ENCODE data around the gene TMEM266.

Gene TMEM266

DNA sequence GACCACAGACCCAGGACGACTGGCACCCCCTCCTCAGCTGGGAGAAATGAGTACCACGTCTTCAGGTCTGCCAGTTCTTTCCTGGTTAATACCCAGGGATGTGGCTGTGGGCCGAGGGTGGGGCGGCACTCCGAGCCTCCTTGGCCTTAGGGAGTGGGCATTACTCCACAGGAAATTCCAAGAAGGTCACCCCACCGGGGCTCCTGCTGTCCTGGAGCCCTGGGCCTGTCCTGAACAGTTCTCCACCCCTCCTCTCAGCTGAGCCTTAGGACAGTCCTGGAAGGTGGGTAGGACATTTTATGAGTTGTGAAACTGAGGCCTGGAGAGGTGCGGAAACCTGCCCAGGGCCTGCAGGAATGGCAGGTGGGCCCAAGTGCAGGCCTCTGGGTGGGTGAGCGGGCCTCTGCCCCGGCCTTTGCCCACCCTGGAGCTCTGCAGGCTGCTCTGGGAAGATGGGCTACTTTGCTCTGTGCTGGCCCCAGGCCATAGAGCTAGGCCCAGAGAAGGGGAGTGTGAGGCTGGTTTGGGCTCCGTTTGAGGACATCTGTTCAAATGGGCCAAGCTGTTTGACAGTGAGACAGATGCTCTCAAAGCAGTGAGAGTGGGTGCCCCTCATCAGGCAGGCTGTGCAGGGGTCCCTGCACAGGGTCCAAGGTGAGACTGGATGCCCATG lies 103.1 kb downstream of the TMEM266 start:
- WGBS, 2 donors (ENCODE audit: extremely low coverage in 2 of 2, insufficient read length in 2 of 2, insufficient replicate concordance in 1 of 2) = no CpG with 5 or more reads among the region's 10 CpGs
- Histone ChIP-seq H2BK120ac (ENCODE audit: low read depth, low read length) (no peak overlapping the region), H3K14ac (ENCODE audit: low read length) (peak overlapping the region; percentile 73), H3K4me2 (ENCODE audit: insufficient read depth, low read length, poor library complexity, severe bottlenecking) (no peak overlapping the region), H3K4ac (ENCODE audit: low read length) (no peak overlapping the region), H3K36me3 (replicated peaks in 1 of 2; ENCODE audit: control insufficient read depth in 2 of 2, insufficient read depth in 2 of 2, low read length in 2 of 2) (no peaks in the 10 kb centered on the region), H3K79me1 (ENCODE audit: low read depth, low read length) (no peaks in the 10 kb centered on the region), H2BK5ac (ENCODE audit: low read length) (no peak overlapping the region), H4K91ac (ENCODE audit: low read depth, low read length, poor library complexity) (no peak overlapping the region), H2AK5ac (ENCODE audit: low read depth, low read length) (no peak overlapping the region), H3K4me3 (ENCODE audit: low read length in 2 of 2) (no peak overlapping the region), H3K4me1 (ENCODE audit: control insufficient read depth in 2 of 2, insufficient read depth in 1 of 2, low read depth in 1 of 2, low read length in 2 of 2) (peaks cover 5 to 6% of the 10 kb centered on the region in 2 donors), H3K27me3 (ENCODE audit: control insufficient read depth in 3 of 3, insufficient read depth in 3 of 3, low read depth in 1 of 3, low read length in 3 of 3) (peaks cover 0 to 35% (median 0%) of the 10 kb centered on the region in 3 experiments), H3K9me3 (replicated peaks in 1 of 2; ENCODE audit: control insufficient read depth in 2 of 2, insufficient read depth in 1 of 2, low read depth in 1 of 2, low read length in 2 of 2) (no peaks in the 10 kb centered on the region), H3K9ac (ENCODE audit: low read depth, low read length, poor library complexity) (no peak overlapping the region), H2BK12ac (ENCODE audit: low read length) (no peak overlapping the region), H4K8ac (ENCODE audit: low read depth, low read length) (no peak overlapping the region), H2BK15ac (ENCODE audit: low read length) (no peak overlapping the region), H3K18ac (ENCODE audit: low read length) (peak overlapping the region; percentile 88), H2AFZ (ENCODE audit: low read length) (peak overlapping the region; percentile 75), H3K23ac (ENCODE audit: low read depth, low read length, poor library complexity) (peak overlapping the region; percentile 22), H3K27ac (replicated peaks; ENCODE audit: low read length) (no peak overlapping the region)
- no peak for DNase-seq (ENCODE audit: low spot score)

DNA sequence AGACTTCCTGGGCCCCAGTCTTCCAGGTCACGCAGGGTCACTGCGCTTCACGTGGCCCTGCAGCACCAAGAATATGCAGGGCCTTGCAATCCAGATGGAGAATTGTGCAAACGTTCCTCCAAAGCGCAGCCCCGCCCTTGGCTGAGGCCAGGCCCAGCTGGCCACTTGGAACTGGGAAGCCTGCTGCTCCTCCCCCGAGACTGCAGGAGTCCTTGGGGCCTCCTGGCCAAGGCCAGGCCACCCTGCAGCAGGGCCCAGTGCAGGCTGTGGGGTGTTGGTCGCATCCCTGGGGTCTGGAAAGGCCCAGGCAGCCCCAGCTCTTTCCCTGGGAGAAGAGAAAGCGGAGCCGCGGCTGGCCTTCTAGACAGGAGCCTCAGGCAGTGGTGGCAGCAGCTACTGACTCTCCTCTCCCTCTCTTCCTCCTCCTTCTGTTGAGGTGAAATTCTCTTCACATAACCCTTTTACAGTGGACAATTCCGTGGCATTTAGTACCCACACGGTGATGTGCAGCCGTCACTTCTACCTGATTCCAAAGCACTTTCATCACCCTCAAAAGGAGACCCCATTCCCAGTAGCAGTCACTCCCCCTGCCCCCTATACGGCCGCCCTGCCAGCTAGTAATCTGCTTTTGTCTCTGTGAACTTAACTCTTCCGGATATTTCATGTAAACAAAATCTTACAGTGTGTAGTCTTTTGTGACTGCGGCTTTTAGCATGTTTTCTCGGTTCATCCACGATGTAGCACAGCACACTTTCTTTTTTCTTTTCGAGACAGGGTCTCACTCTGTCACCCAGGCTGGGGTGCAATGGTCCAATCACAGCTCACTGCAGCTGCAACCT lies 103.9 kb downstream of the TMEM266 start:
- Histone ChIP-seq H3K9me3 (replicated peaks in 1 of 2; ENCODE audit: control insufficient read depth in 2 of 2, insufficient read depth in 1 of 2, low read depth in 1 of 2, low read length in 2 of 2) (no peaks in the 10 kb centered on the region), H2AFZ (ENCODE audit: low read length) (peak overlapping the region; percentile 75), H4K8ac (ENCODE audit: low read depth, low read length) (no peak overlapping the region), H3K23ac (ENCODE audit: low read depth, low read length, poor library complexity) (peak overlapping the region; percentile 22), H2BK5ac (ENCODE audit: low read length) (no peak overlapping the region), H3K79me1 (ENCODE audit: low read depth, low read length) (no peaks in the 10 kb centered on the region), H3K27me3 (ENCODE audit: control insufficient read depth in 3 of 3, insufficient read depth in 3 of 3, low read depth in 1 of 3, low read length in 3 of 3) (peaks cover 0 to 33% (median 0%) of the 10 kb centered on the region in 3 experiments), H3K27ac (replicated peaks; ENCODE audit: low read length) (no peak overlapping the region), H2BK12ac (ENCODE audit: low read length) (no peak overlapping the region), H3K4me2 (ENCODE audit: insufficient read depth, low read length, poor library complexity, severe bottlenecking) (no peak overlapping the region), H3K9ac (ENCODE audit: low read depth, low read length, poor library complexity) (peak overlapping the region; percentile 33), H3K18ac (ENCODE audit: low read length) (peak overlapping the region; percentile 88), H4K91ac (ENCODE audit: low read depth, low read length, poor library complexity) (no peak overlapping the region), H3K4me3 (ENCODE audit: low read length in 2 of 2) (no peak overlapping the region), H2AK5ac (ENCODE audit: low read depth, low read length) (peak overlapping the region; percentile 84), H2BK15ac (ENCODE audit: low read length) (no peak overlapping the region), H3K14ac (ENCODE audit: low read length) (peak overlapping the region; percentile 21), H3K4me1 (ENCODE audit: control insufficient read depth in 2 of 2, insufficient read depth in 1 of 2, low read depth in 1 of 2, low read length in 2 of 2) (peaks cover 5 to 6% of the 10 kb centered on the region in 2 donors), H3K36me3 (replicated peaks in 1 of 2; ENCODE audit: control insufficient read depth in 2 of 2, insufficient read depth in 2 of 2, low read length in 2 of 2) (no peaks in the 10 kb centered on the region), H2BK120ac (ENCODE audit: low read depth, low read length) (peak overlapping the region; percentile 61), H3K4ac (ENCODE audit: low read length) (no peak overlapping the region)
- no CpG with 5 or more reads among the region's 21 CpGs for WGBS, 2 donors (ENCODE audit: extremely low coverage in 2 of 2, insufficient read length in 2 of 2, insufficient replicate concordance in 1 of 2)
- no peak for DNase-seq (ENCODE audit: low spot score)

DNA sequence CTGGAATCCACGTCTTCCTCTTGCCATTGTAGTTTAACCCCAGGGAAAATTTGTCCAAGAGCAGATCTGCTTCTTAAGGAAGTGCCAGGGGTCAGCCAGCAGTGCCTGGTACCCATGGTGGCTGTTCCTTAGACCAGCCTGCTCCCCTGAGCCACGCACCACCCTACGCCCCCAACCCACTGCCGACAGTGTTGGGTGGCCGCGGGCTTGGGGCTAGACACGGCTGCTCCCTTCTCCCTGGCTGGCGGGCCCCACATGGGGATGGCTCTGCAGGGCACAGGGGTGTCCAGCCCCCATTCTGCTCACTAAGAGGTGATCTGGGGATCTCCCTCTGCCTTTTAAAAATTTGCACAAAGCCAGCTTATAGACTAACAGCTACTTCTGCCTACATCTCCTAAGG lies 104.8 kb downstream of the TMEM266 start:
- Histone ChIP-seq H3K9me3 (replicated peaks in 1 of 2; ENCODE audit: control insufficient read depth in 2 of 2, insufficient read depth in 1 of 2, low read depth in 1 of 2, low read length in 2 of 2) (no peaks in the 10 kb centered on the region), H3K36me3 (replicated peaks in 1 of 2; ENCODE audit: control insufficient read depth in 2 of 2, insufficient read depth in 2 of 2, low read length in 2 of 2) (no peaks in the 10 kb centered on the region), H4K8ac (ENCODE audit: low read depth, low read length) (no peak overlapping the region), H3K4ac (ENCODE audit: low read length) (no peak overlapping the region), H2BK15ac (ENCODE audit: low read length) (no peak overlapping the region), H3K4me2 (ENCODE audit: insufficient read depth, low read length, poor library complexity, severe bottlenecking) (no peak overlapping the region), H3K27ac (replicated peaks; ENCODE audit: low read length) (no peak overlapping the region), H4K91ac (ENCODE audit: low read depth, low read length, poor library complexity) (no peak overlapping the region), H3K18ac (ENCODE audit: low read length) (no peak overlapping the region), H2BK5ac (ENCODE audit: low read length) (no peak overlapping the region), H2AFZ (ENCODE audit: low read length) (no peak overlapping the region), H3K4me1 (ENCODE audit: control insufficient read depth in 2 of 2, insufficient read depth in 1 of 2, low read depth in 1 of 2, low read length in 2 of 2) (peaks cover 5 to 6% of the 10 kb centered on the region in 2 donors), H3K9ac (ENCODE audit: low read depth, low read length, poor library complexity) (peak overlapping the region; percentile 47), H3K4me3 (ENCODE audit: low read length in 2 of 2) (no peak overlapping the region), H2BK120ac (ENCODE audit: low read depth, low read length) (no peak overlapping the region), H2BK12ac (ENCODE audit: low read length) (no peak overlapping the region), H3K14ac (ENCODE audit: low read length) (no peak overlapping the region), H3K79me1 (ENCODE audit: low read depth, low read length) (no peaks in the 10 kb centered on the region), H3K23ac (ENCODE audit: low read depth, low read length, poor library complexity) (no peak overlapping the region), H3K27me3 (ENCODE audit: control insufficient read depth in 3 of 3, insufficient read depth in 3 of 3, low read depth in 1 of 3, low read length in 3 of 3) (peaks cover 0 to 30% (median 0%) of the 10 kb centered on the region in 3 experiments), H2AK5ac (ENCODE audit: low read depth, low read length) (no peak overlapping the region)
- no CpG with 5 or more reads among the region's 8 CpGs for WGBS, 2 donors (ENCODE audit: extremely low coverage in 2 of 2, insufficient read length in 2 of 2, insufficient replicate concordance in 1 of 2)
- no peak for DNase-seq (ENCODE audit: low spot score)

DNA sequence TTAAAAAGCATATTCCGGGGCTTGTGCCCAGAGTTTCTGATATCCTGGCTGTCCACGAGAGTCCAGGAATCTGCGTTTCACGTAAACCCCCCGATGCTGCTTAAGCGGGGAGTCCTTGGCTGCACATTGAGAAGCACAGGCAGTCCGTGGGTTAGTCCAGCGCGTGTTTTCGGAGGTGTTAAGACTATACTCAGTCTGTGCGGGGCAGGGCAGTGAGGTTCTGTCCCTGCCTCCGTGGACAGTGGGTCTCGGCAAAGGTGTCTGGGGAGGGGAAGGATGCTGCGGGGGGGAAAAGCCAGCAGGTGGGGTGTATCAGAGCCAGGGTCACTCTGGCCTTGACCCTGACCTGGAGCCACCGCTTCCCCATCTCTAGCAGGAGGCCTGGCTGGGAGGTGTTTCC lies 106.2 kb downstream of the TMEM266 start:
- Histone ChIP-seq H3K36me3 (replicated peaks in 1 of 2; ENCODE audit: control insufficient read depth in 2 of 2, insufficient read depth in 2 of 2, low read length in 2 of 2) (no peaks in the 10 kb centered on the region), H3K79me1 (ENCODE audit: low read depth, low read length) (no peaks in the 10 kb centered on the region), H2BK120ac (ENCODE audit: low read depth, low read length) (no peak overlapping the region), H2BK12ac (ENCODE audit: low read length) (no peak overlapping the region), H4K91ac (ENCODE audit: low read depth, low read length, poor library complexity) (no peak overlapping the region), H2AK5ac (ENCODE audit: low read depth, low read length) (peak overlapping the region; percentile 32), H2BK5ac (ENCODE audit: low read length) (no peak overlapping the region), H3K23ac (ENCODE audit: low read depth, low read length, poor library complexity) (no peak overlapping the region), H3K4me3 (ENCODE audit: low read length in 2 of 2) (no peak overlapping the region), H3K27me3 (ENCODE audit: control insufficient read depth in 3 of 3, insufficient read depth in 3 of 3, low read depth in 1 of 3, low read length in 3 of 3) (peaks cover 0 to 20% (median 0%) of the 10 kb centered on the region in 3 experiments), H3K18ac (ENCODE audit: low read length) (peak overlapping the region; percentile 17), H3K9ac (ENCODE audit: low read depth, low read length, poor library complexity) (no peak overlapping the region), H3K4me2 (ENCODE audit: insufficient read depth, low read length, poor library complexity, severe bottlenecking) (no peak overlapping the region), H4K8ac (ENCODE audit: low read depth, low read length) (no peak overlapping the region), H3K27ac (replicated peaks; ENCODE audit: low read length) (no peak overlapping the region), H3K14ac (ENCODE audit: low read length) (no peak overlapping the region), H3K4ac (ENCODE audit: low read length) (no peak overlapping the region), H2AFZ (ENCODE audit: low read length) (no peak overlapping the region), H3K9me3 (replicated peaks in 1 of 2; ENCODE audit: control insufficient read depth in 2 of 2, insufficient read depth in 1 of 2, low read depth in 1 of 2, low read length in 2 of 2) (no peaks in the 10 kb centered on the region), H2BK15ac (ENCODE audit: low read length) (peak overlapping the region; percentile 20), H3K4me1 (ENCODE audit: control insufficient read depth in 2 of 2, insufficient read depth in 1 of 2, low read depth in 1 of 2, low read length in 2 of 2) (peaks cover 3 to 5% of the 10 kb centered on the region in 2 donors)
- DNase-seq (ENCODE audit: low spot score) = no peak
- no CpG with 5 or more reads among the region's 15 CpGs for WGBS, 2 donors (ENCODE audit: extremely low coverage in 2 of 2, insufficient read length in 2 of 2, insufficient replicate concordance in 1 of 2)

Measured in neuronal stem cell (in vitro differentiated cells).